ENCODE results near the gene NPY1R.

DNA sequence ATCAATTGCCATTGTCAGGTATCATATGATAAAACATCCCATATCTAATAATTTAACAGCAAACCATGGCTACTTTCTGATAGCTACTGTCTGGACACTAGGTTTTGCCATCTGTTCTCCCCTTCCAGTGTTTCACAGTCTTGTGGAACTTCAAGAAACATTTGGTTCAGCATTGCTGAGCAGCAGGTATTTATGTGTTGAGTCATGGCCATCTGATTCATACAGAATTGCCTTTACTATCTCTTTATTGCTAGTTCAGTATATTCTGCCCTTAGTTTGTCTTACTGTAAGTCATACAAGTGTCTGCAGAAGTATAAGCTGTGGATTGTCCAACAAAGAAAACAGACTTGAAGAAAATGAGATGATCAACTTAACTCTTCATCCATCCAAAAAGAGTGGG is 18.3 kb upstream of the NPY1R start:
- TF ChIP-seq TEAD4 (IDR thresholded peaks at IDR 0.05) (peak; percentile 76), EP300 (IDR thresholded peaks at IDR 0.05; ENCODE audit: borderline replicate concordance) (no peak)
- TF ChIP-seq, protein P1, sequence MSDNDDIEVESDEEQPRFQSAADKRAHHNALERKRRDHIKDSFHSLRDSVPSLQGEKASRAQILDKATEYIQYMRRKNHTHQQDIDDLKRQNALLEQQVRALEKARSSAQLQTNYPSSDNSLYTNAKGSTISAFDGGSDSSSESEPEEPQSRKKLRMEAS (IDR thresholded peaks at IDR 0.05): no peak

Measured in Ishikawa (cell line).